GM21825 (cell line): ENCODE results near the gene TARS3.
"Not testable (repeated sequence)": the region's sequence is repeated elsewhere in the genome, so short reads cannot be mapped to it uniquely, and the experiment has no call there.

Source experiments
- ATAC-seq: cut with Tn5 transposase; IDR thresholded peaks from one replicate; pipeline ENCODE4 v1.9.1; 2021; ENCODE audit warnings: mild to moderate bottlenecking, moderate library complexity; ENCODE audit not compliant: unreplicated experiment

Gene TARS3

DNA sequence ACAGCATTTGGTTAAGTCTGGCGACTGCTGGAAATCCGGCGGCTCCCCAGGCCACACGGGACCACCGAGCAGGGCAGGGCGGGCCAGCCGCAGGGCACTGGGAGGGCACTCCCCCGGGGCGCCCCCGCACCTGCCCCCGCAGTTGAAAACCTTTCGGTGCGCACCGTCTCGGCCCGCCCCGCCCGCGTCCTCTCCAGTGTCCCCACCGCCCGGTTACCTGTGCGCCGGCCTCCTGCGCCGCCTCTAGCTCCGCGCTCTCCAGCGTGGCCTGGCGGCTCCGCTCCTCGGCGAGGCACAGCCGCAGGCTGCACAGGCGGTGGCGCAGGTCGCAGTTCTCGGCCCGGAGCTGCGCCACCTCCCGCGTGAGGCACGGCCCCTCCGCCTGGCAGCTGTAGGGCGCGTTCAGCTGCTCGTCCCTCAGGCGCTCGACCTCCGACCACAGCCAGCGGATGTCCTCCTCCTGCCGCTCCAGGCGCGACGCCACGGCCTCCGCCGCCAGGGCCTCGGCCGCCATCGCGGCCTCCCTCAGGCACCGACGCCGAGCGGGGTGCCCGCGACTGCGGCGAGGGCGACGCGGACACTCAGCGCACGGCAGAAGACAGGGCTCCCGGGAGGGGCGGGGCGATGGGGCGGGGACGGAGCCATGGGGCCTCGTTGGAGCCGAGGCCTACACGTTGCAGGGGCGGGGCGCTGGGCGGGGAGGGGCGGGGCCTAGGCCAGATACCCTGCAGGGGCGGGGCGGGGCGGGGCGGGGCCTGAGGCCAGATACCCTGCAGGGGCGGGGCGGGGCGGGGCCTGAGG is at the start of gene TARS3:
Gene TARS3 (minus strand): TSS at position 600 of the 801 bp plus-strand sequence. CDS start 86 bp downstream, at position 514.
- ATAC-seq, result peak; percentile 89

DNA sequence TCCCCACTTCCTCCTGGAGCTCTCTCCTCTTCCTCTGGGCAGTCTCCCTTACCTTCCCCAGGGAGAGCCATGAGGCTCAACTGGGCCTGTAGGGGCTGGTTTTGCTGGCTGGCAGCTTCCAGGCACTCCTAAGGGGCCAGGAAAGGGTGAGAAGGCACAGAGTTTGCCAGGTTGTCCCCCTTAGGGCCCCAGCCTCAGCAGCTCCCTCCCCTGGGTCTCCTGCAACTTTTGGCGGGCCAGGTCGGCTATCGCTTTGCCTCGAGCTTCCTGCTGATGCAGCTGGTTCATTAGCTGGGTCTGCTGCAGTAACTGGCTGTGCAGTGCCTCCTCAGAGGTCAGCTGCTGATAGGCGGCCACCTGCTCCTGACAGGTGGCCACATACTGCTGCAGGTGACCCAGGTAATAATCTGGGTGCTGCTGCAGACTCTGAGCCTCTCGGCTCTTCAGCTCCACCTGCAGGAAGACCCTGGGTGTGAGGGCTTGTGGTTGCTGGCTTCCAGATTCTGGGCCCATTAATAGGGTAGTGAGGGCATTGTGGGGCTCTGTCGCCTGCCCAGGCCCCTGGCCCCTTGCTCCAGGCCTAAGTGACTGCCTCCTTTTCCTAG is 49.3 kb upstream of the TARS3 start:
- ATAC-seq, result no peak

DNA sequence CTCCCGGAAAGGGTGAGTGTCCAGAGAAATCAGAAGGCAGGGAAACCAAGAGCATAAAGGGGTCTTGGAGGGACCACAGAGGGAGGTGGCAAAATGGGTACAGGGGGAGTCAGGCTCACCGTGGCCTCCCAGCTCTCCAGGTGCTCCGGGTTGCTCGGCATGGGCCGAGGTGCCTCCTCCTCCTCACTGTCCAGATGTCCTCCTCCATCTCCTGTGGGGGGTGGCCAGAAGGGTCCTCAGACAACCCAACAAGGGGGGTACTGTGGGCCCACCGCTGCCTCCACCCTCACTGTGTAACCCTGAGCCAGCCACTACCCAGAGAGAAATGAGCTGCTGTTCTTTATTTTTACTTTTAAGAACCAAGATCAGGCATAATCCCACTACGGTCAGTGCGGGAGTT is 48.6 kb upstream of the TARS3 start:
- no peak for ATAC-seq

DNA sequence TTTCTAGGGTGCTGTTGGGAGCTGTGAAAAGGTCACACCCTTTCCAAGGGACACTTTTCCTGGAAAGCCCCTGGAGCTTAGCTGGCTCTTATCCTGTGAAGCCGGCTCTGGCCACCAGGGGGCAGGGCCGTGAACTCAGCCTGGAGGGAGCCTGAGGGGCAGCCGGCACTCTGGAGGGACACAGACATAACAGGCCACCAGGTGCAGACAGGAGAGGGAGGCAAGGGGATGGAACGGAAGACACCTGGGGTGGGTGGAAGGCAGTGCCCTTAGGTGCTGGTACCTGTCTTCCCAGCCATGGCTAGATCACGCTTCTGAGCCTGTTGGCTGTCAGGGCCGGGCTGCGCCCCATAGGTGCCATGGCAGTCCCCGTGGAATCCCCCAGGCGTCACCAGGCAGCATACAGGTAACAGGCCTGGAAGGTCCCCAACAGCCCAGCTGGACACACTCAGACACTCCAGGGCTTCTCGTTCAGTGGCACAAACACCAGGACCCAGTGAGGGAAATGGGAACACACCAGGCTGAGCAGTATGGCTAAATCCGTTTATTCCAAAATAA is 42.9 kb upstream of the TARS3 start:
- ATAC-seq, result not testable (repeated sequence)

DNA sequence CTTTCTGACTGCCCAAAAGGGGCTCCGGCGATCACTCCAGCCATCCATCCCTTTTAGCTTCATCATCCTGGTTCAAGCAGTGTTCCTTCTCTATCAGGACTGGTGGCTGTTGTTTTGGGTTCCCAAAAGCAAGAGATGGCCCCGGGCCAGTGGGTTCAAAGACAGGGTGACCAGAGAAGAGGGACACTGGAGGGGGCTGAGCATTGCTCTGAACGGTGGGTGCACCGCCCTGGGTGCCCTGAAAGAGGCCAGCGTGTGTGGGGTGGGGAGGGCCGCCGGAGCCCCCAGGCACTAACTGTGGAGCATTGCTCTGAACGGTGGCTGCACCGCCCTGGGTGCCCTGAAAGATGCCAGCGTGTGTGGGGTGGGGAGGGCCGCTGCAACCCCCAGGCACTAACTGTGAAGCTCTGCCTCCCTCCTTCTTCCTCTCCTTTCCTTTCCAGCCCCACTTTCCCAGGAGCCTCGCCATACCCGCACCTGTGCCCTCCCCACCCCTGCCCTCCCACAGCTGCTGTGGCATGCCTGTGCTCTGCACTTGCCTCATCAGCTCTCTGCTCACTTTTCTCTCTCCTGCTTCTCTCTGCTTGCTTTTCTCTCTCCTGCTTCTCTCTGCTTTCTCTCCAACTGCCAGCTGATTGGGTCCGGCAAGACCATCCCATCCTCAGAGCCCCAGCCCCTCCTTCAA is 41.6 kb upstream of the TARS3 start:
- ATAC-seq, result no peak

DNA sequence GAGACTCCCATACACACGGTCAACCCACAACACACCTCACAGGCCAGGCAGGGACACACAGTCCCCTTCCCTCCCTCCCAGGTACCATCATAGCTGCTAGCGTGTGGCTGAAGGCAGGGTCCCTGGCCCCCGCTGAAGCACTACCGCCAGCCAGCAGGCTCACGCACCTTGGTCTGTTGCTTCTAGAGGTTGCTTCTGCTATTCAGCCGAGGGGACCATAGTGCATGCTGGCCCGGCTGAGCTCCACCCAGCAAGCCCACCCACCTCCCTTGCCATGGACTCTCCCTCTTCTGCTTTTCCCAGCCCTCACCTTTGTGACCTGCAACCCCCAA is 41.0 kb upstream of the TARS3 start:
- ATAC-seq, result not testable (repeated sequence)

DNA sequence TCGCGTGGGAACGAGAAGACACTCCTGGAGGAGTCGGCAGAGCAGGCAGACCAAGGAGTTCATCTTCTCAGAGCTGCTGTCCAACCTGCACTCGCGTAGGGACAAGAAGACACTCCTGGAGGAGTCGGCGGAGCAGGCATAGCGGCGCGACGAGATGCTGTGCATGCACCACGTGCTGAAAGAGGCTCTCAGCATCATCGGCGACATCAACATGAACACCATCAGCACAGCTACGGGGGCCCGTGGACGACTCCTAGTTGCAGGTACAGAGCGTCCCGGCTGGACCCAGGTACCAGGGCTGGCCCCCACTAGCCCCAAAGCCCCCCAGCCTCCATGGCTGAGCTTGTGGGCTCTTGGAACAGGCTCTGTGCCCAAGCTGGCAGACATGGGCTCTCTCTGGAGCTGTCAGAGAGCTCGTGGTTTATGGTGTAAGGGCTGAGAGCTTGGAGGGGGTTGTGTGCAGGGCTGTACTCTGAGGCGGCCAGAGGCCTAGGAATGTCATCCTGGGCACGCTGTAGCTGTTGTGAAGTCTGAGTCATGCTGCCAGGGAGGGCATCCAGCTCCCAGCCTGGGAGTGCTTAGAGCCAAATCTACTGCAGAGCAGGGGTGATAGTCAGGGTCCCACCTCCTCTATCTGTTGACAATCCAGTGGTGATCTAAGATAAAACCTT is 40.5 kb upstream of the TARS3 start:
- not testable (repeated sequence) for ATAC-seq

DNA sequence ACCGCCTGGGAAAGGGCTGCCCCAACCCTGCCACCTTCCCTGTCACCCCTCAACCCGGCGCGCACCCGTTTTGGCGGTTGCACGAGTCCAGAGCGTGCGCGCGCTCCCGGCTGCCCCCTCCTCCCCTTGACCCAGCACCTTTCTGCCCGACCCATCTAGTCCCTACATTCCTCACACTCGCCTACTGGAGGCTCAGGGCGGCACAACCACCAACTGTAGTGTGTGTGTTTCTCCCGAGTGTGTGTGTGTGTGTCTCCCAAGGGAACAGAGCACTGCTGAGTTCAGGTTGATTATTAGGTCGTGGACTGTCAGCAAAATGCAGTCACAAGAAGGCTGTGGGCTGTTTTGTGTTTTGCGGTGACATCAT is 22.4 kb upstream of the TARS3 start:
- not testable (repeated sequence) for ATAC-seq

DNA sequence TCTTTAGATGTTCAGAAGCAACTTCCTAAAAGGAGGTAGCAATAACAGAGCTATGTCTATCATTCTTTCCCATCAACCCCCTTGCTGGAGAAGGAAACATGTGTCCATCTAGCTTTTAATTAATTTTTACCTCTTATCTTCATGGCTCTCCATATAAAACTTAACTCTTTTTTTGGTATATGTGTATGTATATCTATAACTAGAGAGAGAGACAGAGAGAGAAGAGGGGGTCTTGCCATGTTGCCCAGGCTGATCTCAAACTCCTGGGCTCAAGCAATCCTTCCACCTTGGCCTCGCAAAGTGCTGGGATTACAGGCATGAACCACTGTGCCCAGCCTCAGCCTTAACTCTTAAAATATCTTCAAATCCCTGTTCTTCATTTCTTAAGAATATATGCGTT is 10.6 kb upstream of the TARS3 start:
- not testable (repeated sequence) for ATAC-seq

DNA sequence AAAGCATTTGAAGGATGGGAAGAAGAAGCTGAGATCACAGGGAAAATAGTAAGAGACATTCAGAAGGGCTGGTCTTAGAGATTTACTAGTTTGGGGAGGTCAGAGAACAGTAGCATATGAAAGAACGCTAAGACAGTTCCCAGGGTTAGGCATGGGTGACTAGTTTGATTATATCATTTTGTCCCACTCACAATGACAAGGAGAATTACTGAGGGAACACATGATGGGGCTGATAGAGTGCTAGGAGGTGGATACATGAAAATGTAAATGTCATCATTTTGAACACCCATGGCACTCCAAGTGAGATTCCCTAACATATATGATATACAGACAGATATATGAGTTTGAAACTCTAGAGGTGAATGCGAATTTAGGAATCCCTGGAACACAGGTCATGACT is 9.3 kb upstream of the TARS3 start:
- ATAC-seq, result no peak

DNA sequence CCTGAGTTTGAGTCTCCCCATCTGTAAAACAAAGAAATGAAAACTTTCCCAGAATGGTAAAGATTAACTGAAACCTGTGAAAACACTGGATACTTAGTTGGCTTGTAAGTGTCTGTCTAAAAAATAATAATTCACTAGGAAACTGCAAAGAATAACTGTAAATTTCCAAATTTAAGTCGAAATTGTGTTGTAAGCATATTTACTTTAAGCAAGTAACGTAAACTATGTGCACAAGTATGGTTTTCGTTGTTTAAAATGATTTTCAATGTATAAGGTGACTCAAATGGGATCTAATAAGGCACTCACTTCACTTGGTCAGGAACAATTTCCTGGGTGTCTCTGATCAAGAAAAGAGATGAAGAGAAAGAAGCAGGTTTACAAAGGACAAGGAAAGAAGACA is 8.5 kb upstream of the TARS3 start:
- no peak for ATAC-seq

DNA sequence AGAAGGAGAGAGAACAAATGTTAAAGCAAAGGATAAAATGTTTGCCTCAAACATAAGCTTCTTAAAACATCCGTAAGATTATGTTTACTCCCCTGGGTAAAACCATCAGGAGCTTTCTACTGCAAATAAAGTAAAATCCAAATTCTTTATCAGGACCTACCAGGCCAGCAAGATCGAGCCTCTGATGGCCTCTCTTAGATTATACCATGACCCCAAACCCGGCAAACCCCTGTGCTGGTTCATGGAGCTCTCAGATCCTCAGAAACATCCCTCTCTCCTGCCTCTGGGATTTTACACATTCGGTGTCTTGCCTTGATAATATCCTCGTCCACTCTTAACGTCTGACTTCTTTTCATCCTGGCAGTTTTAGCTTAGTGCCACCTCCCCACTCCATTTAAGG is 7.5 kb upstream of the TARS3 start:
- ATAC-seq, result no peak

DNA sequence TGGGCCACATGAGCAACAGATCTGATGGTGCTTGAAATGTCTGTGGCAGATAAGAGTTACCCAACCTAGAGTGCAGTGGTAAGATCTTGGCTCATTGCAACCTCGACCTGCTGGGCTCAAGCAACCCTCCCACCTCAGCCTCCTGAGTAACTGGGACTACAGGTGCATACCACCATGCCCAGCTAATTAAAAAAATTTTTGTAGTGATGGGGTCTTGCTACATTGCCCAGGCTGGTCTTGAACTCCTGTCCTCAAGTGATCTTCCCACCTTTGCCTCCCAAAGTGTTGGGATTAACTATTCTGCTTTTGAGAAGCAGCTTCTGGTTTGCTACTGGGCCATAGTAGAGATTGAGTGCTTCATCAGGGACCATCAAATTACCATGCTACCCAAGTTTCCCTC is 2.9 kb upstream of the TARS3 start:
- ATAC-seq, result no peak

DNA sequence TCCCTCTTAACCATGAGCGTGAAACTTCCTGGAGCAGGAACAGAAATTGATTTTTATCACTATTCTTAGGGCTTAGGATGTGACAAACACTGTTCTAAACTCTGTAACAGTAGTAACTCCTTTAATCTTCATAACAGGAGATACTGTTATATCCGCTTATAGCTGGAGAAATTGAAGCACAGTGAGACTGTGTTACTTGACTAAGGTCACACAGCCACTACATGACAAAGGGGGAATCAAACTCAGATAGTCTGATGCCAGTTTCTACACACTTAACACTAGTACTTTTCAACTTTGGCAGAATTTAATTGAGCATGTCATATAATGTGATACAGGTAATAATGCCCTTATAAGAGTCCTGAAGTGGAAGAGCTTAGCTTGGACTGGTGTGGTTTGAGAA is 800 bp upstream of the TARS3 start:
- no peak for ATAC-seq

DNA sequence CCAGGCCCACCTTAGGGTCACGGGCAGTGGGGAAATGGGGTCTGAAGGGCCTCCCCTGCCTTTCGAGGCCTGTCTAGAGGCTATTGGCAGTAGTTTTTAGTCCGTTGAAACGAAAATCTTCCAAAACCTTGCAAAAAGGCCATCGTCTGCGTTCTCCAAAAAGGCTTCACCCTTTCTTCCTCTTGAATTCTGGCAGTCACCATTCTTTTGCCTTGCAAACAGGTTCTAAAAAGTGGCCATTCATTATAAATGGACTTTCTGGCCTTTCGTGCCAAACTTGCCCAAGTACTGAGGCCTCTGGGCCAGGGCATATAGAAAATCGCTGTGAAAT is 367 bp upstream of the TARS3 start:
- no peak for ATAC-seq

DNA sequence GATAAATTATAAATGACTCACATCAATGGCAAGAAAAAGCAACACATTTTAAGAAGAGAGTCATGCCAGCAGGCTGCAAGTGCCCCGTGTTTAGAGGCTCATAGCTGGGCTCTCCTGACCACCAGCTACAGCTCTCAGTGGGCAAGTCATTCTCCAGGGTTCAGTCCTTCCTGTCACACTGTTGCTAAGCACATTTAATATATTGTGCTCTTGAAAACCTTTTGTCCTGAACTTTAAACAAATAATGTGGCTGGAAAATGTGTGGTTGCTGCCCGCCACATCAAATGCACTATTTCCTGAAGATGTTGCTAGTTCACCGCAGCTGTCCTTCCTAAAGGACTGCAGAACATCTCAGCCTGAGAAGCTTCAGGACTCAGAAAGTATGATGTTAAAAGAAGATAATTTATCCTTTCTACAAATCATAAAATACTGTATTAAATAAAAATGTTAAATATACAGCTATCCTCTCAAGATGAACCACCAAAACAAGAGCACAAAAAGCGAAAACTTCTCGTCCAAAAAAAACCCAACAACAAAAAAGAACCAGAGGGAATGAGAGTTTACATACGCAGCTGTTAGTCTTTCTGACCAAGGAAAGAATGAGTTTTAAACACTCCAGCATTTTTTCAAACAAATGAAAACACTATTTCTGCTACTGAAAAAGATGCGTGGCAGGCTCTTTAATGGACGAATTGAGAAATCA is 951 bp downstream of the TARS3 start:
- ATAC-seq, result peak; percentile 38

DNA sequence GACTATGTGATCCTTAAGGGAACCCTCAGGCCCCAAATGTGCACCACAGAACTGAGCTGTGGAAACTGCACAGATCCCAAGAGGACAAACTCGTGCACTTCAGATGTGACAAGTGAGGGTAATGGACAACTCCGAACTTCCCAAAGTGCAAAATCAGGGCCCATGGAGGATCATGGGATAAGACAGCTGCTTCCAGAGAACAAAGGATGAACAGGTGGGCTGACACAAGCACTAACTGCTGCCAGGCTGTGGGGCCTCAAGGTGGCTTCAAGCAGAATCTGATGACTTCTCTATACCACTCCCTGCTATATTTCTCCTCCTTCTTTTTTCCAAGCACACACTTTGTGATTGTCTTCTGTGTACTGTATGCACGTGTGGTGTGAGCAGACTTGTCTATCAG is 5.4 kb downstream of the TARS3 start:
- no peak for ATAC-seq

DNA sequence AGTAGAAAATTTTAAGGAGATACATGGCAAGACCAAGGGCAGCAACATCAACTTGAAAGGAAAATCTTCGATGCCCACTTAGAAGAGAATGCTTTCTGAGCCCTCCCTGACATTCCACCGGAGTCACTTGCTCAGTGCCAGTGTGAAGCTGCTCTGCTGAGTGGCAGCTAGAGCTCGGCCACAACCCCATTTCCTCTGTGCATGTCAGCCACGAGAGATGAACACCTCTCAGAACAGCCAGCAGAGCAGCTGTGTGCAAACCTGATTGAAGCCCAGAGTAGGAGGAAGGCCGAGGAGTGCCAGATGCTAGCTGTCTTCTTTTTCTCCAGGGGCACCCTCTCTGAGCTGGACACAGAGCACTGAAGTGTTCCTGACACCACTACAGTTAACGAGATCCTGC is 12.2 kb downstream of the TARS3 start:
- no peak for ATAC-seq

DNA sequence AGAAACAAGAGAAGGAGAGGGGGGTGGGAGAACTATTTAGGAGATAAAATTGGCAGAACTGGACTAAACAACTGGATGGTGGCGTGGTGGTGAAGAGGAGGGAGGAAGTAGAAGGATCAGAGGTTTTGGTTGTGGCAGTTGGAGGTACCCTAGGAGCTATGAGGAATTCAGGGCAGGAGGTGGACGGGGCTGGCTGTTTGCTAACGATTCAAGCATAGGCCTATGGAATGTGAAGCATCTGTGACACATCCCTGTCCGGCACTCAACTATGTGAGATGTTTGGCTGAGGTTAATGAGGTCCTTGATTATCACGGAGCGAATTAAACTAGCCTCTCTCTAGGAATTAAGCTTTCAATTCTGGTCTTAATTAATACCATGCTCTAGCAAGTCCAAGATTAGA is 13.5 kb downstream of the TARS3 start:
- ATAC-seq, result no peak

DNA sequence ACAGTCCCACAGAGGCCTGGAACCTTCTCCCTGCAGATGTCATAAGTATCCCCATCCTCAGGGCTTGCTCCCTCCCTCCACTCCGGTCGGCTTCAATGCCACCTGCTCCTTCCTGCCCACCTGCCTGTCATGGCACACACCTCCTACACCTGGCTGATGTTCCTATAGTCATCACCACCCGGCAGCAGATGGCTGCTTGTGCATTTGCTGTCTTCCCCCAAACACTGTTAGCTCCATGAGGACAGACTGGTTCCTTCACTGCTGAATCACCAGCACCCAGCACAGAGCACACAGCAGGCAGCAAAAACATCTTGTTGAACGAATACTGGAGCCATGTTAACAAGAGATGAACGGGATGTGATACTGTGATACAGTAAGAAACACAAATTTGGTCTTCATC is 14.8 kb downstream of the TARS3 start:
- ATAC-seq, result no peak

DNA sequence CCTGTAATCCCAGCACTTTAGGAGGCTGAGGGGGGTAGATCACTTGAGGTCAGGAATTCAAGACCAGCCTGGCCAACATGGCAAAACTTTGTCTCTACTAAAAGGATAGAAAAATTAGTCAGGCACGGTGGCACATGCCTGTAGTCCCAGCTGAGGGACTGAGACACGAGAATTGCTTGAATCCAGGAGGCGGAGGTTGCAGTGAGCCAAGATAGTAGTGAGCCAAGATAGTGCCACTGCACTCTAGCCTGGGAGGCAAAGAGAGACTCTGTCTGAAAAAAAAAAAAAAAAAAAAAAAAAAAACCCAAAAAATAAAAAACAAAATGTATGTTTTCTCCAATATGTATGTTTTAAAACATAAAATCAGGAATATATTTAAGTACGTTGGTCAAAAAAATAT is 16.3 kb downstream of the TARS3 start:
- ATAC-seq, result no peak
